Activated T-cell treated with anti-CD3 and anti-CD28 coated beads, Interleukin-2, amount 50 U/mL, for 4 hours (primary cell): ENCODE data around the gene SFMBT2. TPM values are rescaled to one million over a fixed set of nuclear protein-coding genes. Genes with fewer than 3 reads are reported as not detected.

Experiments
- ATAC-seq, 2 donors: fragments of 200-7000 bp; cut with Tn5 transposase; one replicate each; pipeline ENCODE4 v1.10.0; 2021
- DNase-seq: peaks from one replicate; pipeline ENCODE4 v3.0.0-alpha.2; 2020
- H3K27me3 Mint-ChIP-seq: one replicate; pipeline ENCODE4 v1.8.0; 2021; ENCODE audit warnings: low read depth, mixed read lengths
- H3K36me3 Mint-ChIP-seq: one replicate; pipeline ENCODE4 v1.8.0; 2022; ENCODE audit warnings: mixed read lengths; ENCODE audit not compliant: insufficient read depth
- H3K4me1 Mint-ChIP-seq: one replicate; pipeline ENCODE4 v1.8.0; 2021; ENCODE audit warnings: low read depth, mixed read lengths
- H3K4me3 Mint-ChIP-seq: one replicate; pipeline ENCODE4 v1.8.0; 2021; ENCODE audit warnings: mild to moderate bottlenecking, moderate library complexity, mixed read lengths
- H3K9me3 Mint-ChIP-seq: one replicate; pipeline ENCODE4 v1.8.0; 2021; ENCODE audit warnings: mixed read lengths
- total RNA-seq, 3 donors: library from RNA; stranded (reverse); gene quantifications; one replicate each; pipeline ENCODE4 v1.2.1, GENCODE V29; 2021

Gene SFMBT2
- total RNA-seq, 3 donors from 2014 or later, result 16.4 to 22.0 (median 20.6) TPM

GRCh38 chr10:7435674-7436073 lies 24.8 kb upstream of the SFMBT2 start:
- no peaks in the 10 kb centered on the region for H3K36me3 Mint-ChIP-seq
- H3K27me3 Mint-ChIP-seq, result peaks cover 5% of the 10 kb centered on the region
- no peak overlapping the region for H3K4me3 Mint-ChIP-seq
- no peaks in the 10 kb centered on the region for H3K9me3 Mint-ChIP-seq
- peaks cover 4% of the 10 kb centered on the region for H3K4me1 Mint-ChIP-seq
- ATAC-seq, result no peak
- DNase-seq, result no peak

GRCh38 chr10:7434378-7434777 lies 23.5 kb upstream of the SFMBT2 start:
- H3K4me3 Mint-ChIP-seq, result no peak overlapping the region

GRCh38 chr10:7433861-7434260 lies 23.0 kb upstream of the SFMBT2 start:
- Mint-ChIP-seq H3K4me1 (peaks cover 4% of the 10 kb centered on the region), H3K9me3 (no peaks in the 10 kb centered on the region), H3K27me3 (no peaks in the 10 kb centered on the region), H3K36me3 (no peaks in the 10 kb centered on the region), H3K4me3 (no peak overlapping the region)
- DNase-seq (no peak), ATAC-seq (no peak)

More at GRCh38 chr10:7434378-7434777, 23.5 kb upstream of the SFMBT2 start:
- ATAC-seq, result no peak
- no peaks in the 10 kb centered on the region for H3K36me3 Mint-ChIP-seq
- no peaks in the 10 kb centered on the region for H3K9me3 Mint-ChIP-seq
- H3K27me3 Mint-ChIP-seq, result peaks cover 1% of the 10 kb centered on the region
- no peak for DNase-seq
- H3K4me1 Mint-ChIP-seq, result peaks cover 4% of the 10 kb centered on the region

- H3K27me3 Mint-ChIP-seq, result no peaks in the 10 kb centered on the region
- ATAC-seq, result no peak
Measured at GRCh38 chr10:7432884-7433726, 22.3 kb upstream of the SFMBT2 start.

DNA sequence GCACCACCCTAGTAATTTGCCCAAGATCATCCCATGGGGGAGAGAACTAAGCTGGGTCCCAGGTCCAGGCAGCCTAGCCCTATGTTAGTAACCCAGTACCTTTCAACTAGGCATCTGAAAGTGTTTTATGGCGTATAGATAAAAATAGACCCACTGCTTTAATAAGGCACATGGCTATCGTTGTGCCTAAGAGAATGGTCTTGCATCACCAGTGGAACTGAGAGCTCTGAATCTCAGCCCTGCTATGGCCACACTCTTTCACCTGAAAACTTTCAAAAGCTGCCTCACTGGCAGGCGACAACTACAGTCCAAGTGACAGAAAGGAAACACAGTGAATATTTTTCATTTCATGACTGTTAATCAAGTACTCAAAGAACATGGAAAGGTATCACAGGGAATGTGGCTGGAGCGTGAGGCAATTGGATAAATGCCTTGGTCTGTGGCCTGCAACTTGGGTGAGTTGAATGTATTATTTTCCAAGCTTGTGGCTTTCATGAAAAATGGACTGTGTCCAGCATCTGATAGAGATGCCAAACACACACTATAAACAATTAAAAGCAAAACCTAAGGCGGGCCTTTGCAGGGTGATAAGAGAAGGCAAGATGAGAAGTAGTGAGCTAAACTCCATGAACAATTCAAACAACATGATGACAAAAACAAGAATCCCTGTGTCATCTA lies 18.0 kb upstream of the SFMBT2 start:
- H3K36me3 Mint-ChIP-seq, result no peaks in the 10 kb centered on the region
- peaks cover 1% of the 10 kb centered on the region for H3K4me1 Mint-ChIP-seq
- no peaks in the 10 kb centered on the region for H3K9me3 Mint-ChIP-seq
- H3K4me3 Mint-ChIP-seq, result no peak overlapping the region
- no peaks in the 10 kb centered on the region for H3K27me3 Mint-ChIP-seq
- DNase-seq, result no peak
- ATAC-seq, result no peak

More at GRCh38 chr10:7432884-7433726, 22.3 kb upstream of the SFMBT2 start:
- H3K4me1 Mint-ChIP-seq, result peaks cover 4% of the 10 kb centered on the region
- DNase-seq, result no peak
- H3K4me3 Mint-ChIP-seq, result no peak overlapping the region
- H3K36me3 Mint-ChIP-seq, result no peaks in the 10 kb centered on the region
- no peaks in the 10 kb centered on the region for H3K9me3 Mint-ChIP-seq

DNA sequence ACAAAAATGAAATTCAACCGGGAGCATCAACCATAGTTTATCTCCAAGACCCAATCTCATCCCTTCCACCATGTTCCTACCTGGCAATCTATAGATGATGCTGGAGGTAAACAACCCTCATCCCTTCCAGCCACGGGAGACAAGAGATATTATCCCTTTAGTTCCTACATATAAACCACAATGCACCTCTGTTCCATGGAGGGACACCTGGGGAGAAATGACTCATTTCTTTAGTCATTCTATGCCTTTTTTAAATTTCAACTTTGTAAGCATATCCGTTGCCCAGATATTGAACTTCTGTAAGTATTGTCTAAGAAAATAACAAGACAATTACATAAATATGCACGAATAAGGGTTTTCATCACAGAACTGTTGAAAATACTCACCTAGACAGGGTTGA lies 15.5 kb upstream of the SFMBT2 start:
- Mint-ChIP-seq H3K9me3 (no peaks in the 10 kb centered on the region), H3K4me3 (no peak overlapping the region), H3K27me3 (no peaks in the 10 kb centered on the region), H3K36me3 (no peaks in the 10 kb centered on the region), H3K4me1 (peaks cover 1% of the 10 kb centered on the region)
- DNase-seq (no peak), ATAC-seq (no peak)

- Mint-ChIP-seq H3K36me3 (no peaks in the 10 kb centered on the region), H3K4me1 (peaks cover 1% of the 10 kb centered on the region), H3K27me3 (no peaks in the 10 kb centered on the region), H3K4me3 (no peak overlapping the region), H3K9me3 (no peaks in the 10 kb centered on the region)
- DNase-seq (no peak), ATAC-seq (no peak)
Measured at GRCh38 chr10:7425691-7426090, 14.9 kb upstream of the SFMBT2 start.

- ATAC-seq (no peak), DNase-seq (no peak)
- Mint-ChIP-seq H3K36me3 (no peaks in the 10 kb centered on the region), H3K9me3 (no peaks in the 10 kb centered on the region), H3K4me1 (peaks cover 1% of the 10 kb centered on the region), H3K27me3 (no peaks in the 10 kb centered on the region), H3K4me3 (no peak overlapping the region)
Measured at GRCh38 chr10:7424919-7425318, 14.1 kb upstream of the SFMBT2 start.

DNA sequence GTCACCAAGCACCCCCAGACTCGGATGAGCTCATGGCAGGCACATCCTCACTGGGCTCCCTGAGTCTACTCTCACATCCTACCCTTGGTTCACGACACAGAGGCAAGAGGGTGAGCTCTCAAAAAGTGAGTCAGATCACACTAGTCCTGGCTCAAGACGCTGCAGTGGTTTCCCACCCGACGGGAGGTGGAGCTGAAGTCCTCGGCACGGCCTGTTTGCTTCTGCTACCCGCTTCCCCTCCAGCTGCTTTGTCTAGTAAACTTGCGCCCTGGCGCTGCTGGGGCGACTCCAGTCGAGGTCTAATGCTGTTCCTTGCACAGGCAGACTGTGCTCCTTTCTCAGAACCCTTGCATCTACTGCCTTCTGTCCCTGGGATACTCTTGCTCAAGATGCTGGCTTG lies 13.5 kb upstream of the SFMBT2 start:
- H3K36me3 Mint-ChIP-seq, result no peaks in the 10 kb centered on the region

DNA sequence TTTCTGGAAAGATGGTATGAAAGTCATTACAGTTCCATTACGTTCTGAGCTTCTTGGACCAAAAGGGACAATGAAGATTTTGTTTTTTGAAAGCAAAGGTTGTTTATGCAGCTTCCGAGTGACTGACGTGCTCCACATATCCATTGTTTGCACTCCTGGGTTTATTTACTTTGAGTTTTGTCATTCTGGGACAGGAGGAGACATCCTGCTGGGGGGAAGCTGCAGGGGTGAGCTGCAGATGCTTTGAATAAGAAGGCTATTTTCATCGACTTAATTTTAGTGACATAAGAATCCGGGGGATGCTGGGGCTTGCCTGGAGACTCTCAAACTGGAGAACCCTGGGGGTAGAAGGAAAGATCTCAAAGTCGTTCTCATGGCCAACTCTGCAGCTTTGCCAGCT lies 12.7 kb upstream of the SFMBT2 start:
- no peaks in the 10 kb centered on the region for H3K27me3 Mint-ChIP-seq
- no peaks in the 10 kb centered on the region for H3K9me3 Mint-ChIP-seq
- DNase-seq, result no peak
- H3K4me3 Mint-ChIP-seq, result no peak overlapping the region
- no peaks in the 10 kb centered on the region for H3K36me3 Mint-ChIP-seq
- H3K4me1 Mint-ChIP-seq, result peaks cover 1% of the 10 kb centered on the region
- ATAC-seq, result no peak

More for the DNA sequence above, 13.5 kb upstream of the SFMBT2 start:
- Mint-ChIP-seq H3K4me1 (peaks cover 1% of the 10 kb centered on the region), H3K27me3 (no peaks in the 10 kb centered on the region), H3K9me3 (no peaks in the 10 kb centered on the region), H3K4me3 (no peak overlapping the region)
- ATAC-seq, result peak; percentile 58 to 89
- peak; percentile 25 for DNase-seq

DNA sequence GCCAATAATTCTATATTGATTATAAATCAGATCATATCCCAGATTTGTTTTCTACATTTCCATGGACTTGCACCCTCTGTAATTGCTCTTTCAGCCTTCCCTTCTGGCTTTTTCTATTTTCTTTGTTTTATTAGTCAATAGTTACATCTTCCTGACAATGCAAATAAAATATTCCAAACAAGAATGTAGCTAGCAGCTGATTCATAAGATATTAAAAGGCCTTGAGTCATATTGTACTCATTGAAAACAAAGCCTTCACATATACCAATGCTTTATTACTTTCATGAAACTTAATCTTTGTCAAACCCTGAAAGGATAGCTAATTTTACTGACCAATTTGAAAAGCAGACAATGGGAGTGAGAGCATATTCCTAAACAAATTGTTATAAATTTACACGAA lies 10.7 kb upstream of the SFMBT2 start:
- ATAC-seq (no peak), DNase-seq (no peak)
- Mint-ChIP-seq H3K4me3 (no peak overlapping the region), H3K4me1 (peaks cover 12% of the 10 kb centered on the region), H3K27me3 (no peaks in the 10 kb centered on the region), H3K9me3 (no peaks in the 10 kb centered on the region), H3K36me3 (no peaks in the 10 kb centered on the region)

GRCh38 chr10:7419998-7420397 lies 9.2 kb upstream of the SFMBT2 start:
- no peaks in the 10 kb centered on the region for H3K36me3 Mint-ChIP-seq
- H3K4me3 Mint-ChIP-seq, result no peak overlapping the region
- H3K27me3 Mint-ChIP-seq, result no peaks in the 10 kb centered on the region
- no peaks in the 10 kb centered on the region for H3K9me3 Mint-ChIP-seq
- DNase-seq (no peak), ATAC-seq (no peak)
- peaks cover 13% of the 10 kb centered on the region for H3K4me1 Mint-ChIP-seq

GRCh38 chr10:7417807-7418206 lies 7.0 kb upstream of the SFMBT2 start:
- Mint-ChIP-seq H3K4me1 (peaks cover 13% of the 10 kb centered on the region), H3K36me3 (no peaks in the 10 kb centered on the region), H3K27me3 (no peaks in the 10 kb centered on the region), H3K4me3 (no peak overlapping the region), H3K9me3 (no peaks in the 10 kb centered on the region)
- ATAC-seq, result peak in 1 of 2 donors; percentile 75
- DNase-seq, result no peak

DNA sequence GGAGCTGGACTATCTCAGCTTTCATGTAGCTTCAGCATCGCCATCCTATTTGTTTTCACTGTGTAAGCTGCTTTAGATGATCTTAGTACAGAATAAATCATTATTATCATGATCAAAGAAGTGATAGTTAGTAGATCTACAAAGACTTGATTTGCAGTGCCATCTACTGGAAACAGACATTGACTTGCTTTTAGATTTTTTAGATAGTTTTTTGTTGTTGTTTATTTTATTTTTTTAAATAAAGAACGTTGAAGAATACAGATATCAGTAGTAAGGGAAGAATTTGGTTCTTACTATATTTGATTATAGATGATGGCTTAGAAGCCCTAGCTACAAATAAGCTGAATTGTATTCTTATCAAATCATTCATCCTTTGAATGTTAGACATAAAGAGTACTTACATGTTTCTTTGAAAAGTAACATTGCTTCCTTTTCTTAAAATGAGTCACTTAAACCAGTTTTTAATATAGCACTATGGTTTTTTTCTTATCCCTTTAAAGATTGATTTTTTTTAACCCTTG lies 6.3 kb upstream of the SFMBT2 start:
- H3K4me3 Mint-ChIP-seq, result no peak overlapping the region

DNA sequence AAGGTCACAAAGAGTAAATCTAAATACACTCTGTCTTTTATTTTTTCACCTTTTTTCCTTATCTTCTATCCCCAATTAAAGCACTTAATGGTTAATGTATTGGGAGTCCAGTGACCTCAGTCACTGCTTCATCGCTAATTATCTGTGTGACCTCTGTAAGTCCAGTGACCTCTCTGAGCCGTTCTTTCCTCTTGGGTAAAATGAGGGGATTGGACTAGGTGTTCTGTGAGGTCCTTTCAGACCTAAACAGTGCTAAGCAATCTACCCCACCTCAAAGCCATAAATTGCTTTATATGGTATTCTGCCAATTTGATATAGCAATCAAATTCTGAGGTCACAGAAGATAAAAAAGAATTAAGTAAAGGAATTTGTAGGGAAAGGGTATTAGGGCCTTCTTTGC lies 3.9 kb upstream of the SFMBT2 start:
- H3K4me3 Mint-ChIP-seq, result no peak overlapping the region
- peaks cover 22% of the 10 kb centered on the region for H3K4me1 Mint-ChIP-seq
- ATAC-seq (no peak), DNase-seq (no peak)
- H3K27me3 Mint-ChIP-seq, result no peaks in the 10 kb centered on the region
- H3K36me3 Mint-ChIP-seq, result no peaks in the 10 kb centered on the region
- H3K9me3 Mint-ChIP-seq, result no peaks in the 10 kb centered on the region

More for the DNA sequence above, 6.3 kb upstream of the SFMBT2 start:
- ATAC-seq (peak in 1 of 2 donors; percentile 20), DNase-seq (no peak)
- Mint-ChIP-seq H3K27me3 (no peaks in the 10 kb centered on the region), H3K36me3 (no peaks in the 10 kb centered on the region), H3K4me1 (peaks cover 17% of the 10 kb centered on the region), H3K9me3 (no peaks in the 10 kb centered on the region)
